ENCODE measurements around the gene RSPO4.

DNA sequence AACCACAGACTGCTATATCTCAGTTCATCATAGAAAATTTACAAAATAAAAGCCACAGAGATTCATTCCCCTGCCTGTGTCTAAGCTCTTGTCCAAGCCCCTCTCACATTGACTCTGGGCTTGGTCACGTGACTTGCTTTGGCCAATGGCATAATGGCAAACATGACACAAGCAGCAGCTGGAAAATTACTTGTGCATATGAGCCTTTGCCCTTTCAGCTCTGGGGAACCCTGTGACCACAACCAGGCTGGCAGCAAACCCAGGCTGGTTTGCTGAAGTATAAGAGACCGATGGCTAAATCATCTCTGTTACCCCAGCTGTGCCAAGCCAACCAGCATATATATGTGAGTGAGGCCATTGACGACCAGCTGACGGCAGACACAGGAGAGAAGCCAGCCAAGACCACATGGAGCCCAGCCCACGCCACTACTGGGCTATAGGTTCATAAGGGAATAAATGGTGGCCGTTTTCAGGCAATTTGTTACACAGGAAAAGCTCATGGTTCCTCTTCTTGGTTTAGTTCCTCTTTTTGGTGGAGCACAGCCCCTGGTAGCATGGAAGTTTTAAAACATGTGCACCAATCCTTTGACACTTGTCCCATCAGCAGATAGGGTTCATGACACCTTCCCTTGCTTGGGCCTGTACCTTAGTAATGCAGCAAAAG lies 31.8 kb upstream of the RSPO4 start:
- TF ChIP-seq CTCF (conservative IDR thresholded peaks at IDR 0.05 in 1 of 2, IDR thresholded peaks at IDR 0.05 in 1 of 2; ENCODE audit: low read depth in 1 of 2, low read length in 2 of 2) (no peak), EZH2 (IDR thresholded peaks at IDR 0.05; ENCODE audit: low read length, missing control alignments) (no peak)

Measured in fibroblast of lung (primary cell).